Measurements from ENCODE around the gene GALNT2. TPM values are rescaled to one million over a fixed set of nuclear protein-coding genes. Genes with fewer than 3 reads are reported as not detected.

GALNT2 gene
- total RNA-seq, 1 donor from 2014 or later = 66.3 TPM

DNA sequence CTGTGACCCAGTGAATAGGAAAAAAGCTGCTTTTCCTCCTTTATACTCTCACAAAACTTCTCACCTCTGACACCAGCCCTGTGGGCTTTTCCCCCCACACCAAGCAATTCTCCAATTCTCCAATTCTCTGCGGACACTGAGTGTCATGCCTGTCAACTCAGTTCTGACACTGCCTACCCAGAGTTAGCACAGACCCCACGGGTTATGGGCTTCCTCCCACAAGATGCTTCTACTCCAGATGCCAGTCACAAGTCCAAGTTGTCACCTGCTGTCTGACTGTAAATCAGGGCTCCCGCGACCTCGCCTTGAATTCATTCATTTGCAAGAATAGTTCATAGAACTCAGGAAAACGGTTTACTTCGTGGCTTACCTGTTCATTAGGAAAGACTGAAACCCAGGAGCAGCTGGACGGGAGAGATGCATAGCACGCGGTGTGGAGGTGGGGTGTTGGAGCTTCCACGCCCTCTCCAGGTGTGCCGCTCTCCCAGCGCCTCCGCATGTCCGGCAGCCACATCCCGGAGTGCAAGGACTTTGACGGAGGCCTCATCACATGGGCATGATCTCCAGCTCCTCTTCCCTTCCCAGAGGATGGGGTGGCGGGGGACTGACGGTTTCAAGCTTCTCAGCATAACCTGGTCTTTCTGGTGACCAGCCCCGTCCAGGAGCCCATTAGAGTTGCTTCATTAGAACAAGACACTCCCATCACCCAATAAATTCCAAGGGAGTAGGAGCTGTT, 204.4 kb downstream of the GALNT2 start:
- Mint-ChIP-seq H3K36me3 (no peaks in the 10 kb centered on the region), H3K27me3 (no peaks in the 10 kb centered on the region), H3K27ac (peak overlapping the region; percentile 26), H3K9me3 (no peaks in the 10 kb centered on the region), H3K4me3 (no peak overlapping the region), H3K4me1 (ENCODE audit: unreplicated experiment) (peaks cover 10% of the 10 kb centered on the region)
- no peak for DNase-seq (ENCODE audit: extremely low spot score, unreplicated experiment)
- TF ChIP-seq, protein P1, sequence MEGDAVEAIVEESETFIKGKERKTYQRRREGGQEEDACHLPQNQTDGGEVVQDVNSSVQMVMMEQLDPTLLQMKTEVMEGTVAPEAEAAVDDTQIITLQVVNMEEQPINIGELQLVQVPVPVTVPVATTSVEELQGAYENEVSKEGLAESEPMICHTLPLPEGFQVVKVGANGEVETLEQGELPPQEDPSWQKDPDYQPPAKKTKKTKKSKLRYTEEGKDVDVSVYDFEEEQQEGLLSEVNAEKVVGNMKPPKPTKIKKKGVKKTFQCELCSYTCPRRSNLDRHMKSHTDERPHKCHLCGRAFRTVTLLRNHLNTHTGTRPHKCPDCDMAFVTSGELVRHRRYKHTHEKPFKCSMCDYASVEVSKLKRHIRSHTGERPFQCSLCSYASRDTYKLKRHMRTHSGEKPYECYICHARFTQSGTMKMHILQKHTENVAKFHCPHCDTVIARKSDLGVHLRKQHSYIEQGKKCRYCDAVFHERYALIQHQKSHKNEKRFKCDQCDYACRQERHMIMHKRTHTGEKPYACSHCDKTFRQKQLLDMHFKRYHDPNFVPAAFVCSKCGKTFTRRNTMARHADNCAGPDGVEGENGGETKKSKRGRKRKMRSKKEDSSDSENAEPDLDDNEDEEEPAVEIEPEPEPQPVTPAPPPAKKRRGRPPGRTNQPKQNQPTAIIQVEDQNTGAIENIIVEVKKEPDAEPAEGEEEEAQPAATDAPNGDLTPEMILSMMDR (conservative IDR thresholded peaks at IDR 0.05) = no peak

DNA sequence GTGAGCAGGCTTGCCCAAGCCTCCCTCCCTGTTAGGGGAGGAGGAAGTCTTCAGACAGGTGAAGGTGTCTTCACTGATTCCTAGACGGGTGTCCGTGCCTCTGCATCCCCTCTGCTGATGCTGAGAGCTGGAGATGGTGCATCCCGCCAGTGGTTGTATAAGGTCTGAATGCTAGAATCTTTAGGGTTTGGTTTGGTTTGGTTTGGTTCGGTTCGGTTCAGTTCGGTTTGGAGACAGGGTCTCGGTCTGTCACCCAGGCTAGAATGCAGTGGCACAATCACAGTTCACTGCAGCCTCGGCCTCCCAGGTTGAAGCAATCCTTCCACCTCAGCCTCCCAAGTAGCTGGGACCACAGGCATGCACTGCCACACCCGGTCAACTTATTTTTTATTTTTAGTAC, 205.5 kb downstream of the GALNT2 start:
- TF ChIP-seq, protein P1 (conservative IDR thresholded peaks at IDR 0.05) = no peak
- no peak for DNase-seq (ENCODE audit: extremely low spot score, unreplicated experiment)
- Mint-ChIP-seq H3K27ac (no peak overlapping the region), H3K27me3 (no peaks in the 10 kb centered on the region), H3K36me3 (peaks cover 5% of the 10 kb centered on the region), H3K4me1 (ENCODE audit: unreplicated experiment) (peaks cover 12% of the 10 kb centered on the region), H3K9me3 (no peaks in the 10 kb centered on the region), H3K4me3 (no peak overlapping the region)

DNA sequence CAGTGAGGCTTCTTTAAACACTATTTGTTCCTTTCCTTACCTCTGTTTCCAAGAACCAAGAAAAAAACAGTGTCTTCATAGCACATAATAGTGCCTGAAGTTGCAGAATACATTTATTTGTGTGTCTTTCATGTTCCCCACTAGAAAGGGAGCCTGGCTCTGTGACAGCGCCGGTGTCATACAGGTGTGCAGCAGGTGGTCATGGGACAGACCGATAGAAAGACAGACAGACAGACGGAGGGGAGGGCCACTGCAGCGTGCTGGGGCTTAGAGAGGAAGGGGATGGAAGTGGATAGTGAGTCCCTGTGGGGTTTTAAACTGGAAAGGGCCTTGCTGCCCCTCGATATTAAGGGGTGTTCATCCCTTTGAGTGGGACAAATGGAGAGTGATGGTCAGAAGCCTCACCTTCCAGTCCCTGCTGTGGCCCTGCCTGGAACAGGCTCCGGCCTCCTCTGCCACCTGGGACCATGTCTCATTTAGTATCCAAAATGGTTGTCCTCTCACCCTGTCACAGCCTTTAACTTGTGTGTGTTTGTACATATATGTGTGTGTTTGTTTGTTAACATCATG, 206.2 kb downstream of the GALNT2 start:
- Mint-ChIP-seq H3K4me1 (ENCODE audit: unreplicated experiment) (peaks cover 8% of the 10 kb centered on the region), H3K27me3 (no peaks in the 10 kb centered on the region), H3K4me3 (no peak overlapping the region), H3K27ac (no peak overlapping the region), H3K9me3 (no peaks in the 10 kb centered on the region), H3K36me3 (peaks cover 5% of the 10 kb centered on the region)
- TF ChIP-seq, protein P1 (conservative IDR thresholded peaks at IDR 0.05) = no peak
- DNase-seq (ENCODE audit: extremely low spot score, unreplicated experiment) = no peak

DNA sequence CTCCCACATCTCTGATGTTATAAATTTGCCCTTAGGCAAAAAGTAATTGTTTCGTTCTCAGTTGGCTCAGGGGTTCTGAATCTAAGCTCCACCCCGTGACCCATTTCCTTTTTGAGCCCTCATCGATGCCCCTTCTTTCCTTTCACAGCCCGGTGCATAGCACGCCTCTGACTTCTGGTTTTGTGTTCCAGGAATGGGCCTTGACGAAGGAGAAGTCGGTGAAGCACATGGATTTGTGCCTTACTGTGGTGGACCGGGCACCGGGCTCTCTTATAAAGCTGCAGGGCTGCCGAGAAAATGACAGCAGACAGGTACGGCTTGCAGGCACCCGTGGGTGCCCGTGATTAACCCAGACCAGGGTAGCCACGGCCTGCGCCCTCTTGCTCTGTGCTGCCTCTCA, 207.2 kb downstream of the GALNT2 start:
- Mint-ChIP-seq H3K9me3 (no peaks in the 10 kb centered on the region), H3K27me3 (no peaks in the 10 kb centered on the region), H3K4me1 (ENCODE audit: unreplicated experiment) (peaks cover 7% of the 10 kb centered on the region), H3K4me3 (no peak overlapping the region), H3K27ac (no peak overlapping the region), H3K36me3 (peaks cover 5% of the 10 kb centered on the region)
- DNase-seq (ENCODE audit: extremely low spot score, unreplicated experiment) = no peak
- TF ChIP-seq, protein P1 (conservative IDR thresholded peaks at IDR 0.05) = no peak

DNA sequence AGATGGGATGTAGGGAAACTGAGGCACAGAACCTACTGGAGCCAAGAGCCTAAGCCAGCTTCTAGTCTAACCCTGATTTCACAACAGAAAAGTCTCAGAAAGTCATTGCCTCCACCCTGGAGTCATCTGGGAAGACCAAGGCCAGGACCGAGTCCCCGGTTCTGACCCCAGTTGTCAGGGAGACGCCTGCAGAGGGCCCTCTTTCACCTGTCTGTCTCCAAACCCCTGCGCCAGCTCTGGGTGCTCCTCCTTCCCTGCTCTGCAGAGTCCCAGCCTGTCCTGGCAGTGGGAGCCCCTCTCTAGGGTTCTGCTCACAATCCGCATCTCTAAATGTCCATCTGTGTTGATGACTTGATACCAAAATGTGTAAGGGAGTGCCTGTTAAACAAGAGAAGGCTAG, 209.4 kb downstream of the GALNT2 start:
- no peak overlapping the region for H3K4me3 Mint-ChIP-seq
- no peak overlapping the region for H3K27ac Mint-ChIP-seq
- TF ChIP-seq, protein P1 (conservative IDR thresholded peaks at IDR 0.05) = no peak
- H3K9me3 Mint-ChIP-seq = no peaks in the 10 kb centered on the region
- peaks cover 5% of the 10 kb centered on the region for H3K36me3 Mint-ChIP-seq
- no peak for DNase-seq (ENCODE audit: extremely low spot score, unreplicated experiment)
- H3K27me3 Mint-ChIP-seq = no peaks in the 10 kb centered on the region
- H3K4me1 Mint-ChIP-seq (ENCODE audit: unreplicated experiment) = peaks cover 7% of the 10 kb centered on the region

All from type B pancreatic cell (in vitro differentiated cells).